Renal cortical epithelial cell (primary cell): ENCODE data around the gene LRRC4. TPM values are rescaled to one million over a fixed set of nuclear protein-coding genes. Genes with fewer than 3 reads are reported as not detected.

Source experiments
- DNase-seq: peaks from one replicate; pipeline ENCODE4 v3.0.0-alpha.2; 2011; ENCODE audit warnings: low read depth
- total RNA-seq: library from RNA; depleted of rRNA; stranded (reverse); fragments of >200 nt; gene quantifications from 2 replicates; pipeline ENCODE4 v1.2.3, GENCODE V29; 2014

Gene LRRC4
- total RNA-seq, 1 donor from 2014 or later = 0.15 TPM

DNA sequence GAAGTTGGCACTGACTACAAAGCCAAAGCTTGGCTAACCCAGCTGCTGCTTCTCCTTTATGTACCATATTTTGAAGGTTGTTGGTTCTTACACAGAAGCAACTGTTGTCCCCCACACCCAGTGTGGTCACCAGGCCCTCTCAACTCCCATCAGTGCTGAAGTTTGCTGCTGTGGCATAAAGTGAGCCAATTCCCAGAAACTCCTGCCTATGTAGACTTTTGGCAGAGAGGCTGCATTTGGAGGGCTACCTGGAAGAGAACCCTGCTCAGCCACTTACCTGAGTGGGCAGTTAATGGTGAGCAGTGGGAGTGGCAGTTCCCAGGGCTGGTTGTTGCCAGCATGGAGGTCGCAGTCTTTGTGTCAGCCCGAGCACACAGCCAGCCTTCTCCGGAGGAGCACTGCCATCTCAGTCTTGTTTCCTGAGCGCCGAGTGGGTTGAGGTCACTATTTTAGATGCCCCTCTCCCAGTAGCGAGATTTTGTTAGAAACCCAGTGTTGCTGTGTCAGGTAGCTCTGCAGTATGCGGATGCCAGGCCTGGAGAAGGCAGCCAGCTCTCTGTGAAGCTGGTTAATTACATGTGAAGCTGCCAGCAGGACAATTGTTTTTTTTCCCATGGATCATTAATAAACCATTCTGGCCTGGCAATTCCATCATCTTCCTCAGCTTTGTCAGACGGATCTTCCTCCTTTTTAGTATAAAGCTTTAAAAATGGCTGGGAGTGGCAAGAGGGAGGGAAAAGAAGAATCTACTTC is 24.5 kb downstream of the LRRC4 start:
- no peak for DNase-seq

DNA sequence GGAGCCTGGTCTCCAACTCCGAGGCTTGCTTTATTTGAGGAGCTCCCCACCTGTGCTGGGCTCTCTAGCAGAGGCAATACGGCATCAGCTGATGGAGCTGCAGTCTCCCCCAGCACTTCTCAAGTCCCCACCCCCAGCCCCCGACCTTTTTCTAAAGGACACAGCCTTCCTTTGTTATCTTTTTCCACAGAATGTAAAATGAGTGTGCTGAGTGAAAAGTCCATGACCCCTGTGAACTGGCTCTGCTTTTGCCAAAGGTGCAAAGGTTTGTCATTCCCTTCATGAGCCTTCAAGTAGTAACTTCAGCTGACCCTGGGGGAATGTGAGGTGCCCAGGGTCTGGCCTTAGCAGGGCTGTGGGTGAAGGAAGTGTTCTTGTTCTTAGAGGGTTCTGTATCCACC is 25.5 kb downstream of the LRRC4 start:
- DNase-seq = no peak

DNA sequence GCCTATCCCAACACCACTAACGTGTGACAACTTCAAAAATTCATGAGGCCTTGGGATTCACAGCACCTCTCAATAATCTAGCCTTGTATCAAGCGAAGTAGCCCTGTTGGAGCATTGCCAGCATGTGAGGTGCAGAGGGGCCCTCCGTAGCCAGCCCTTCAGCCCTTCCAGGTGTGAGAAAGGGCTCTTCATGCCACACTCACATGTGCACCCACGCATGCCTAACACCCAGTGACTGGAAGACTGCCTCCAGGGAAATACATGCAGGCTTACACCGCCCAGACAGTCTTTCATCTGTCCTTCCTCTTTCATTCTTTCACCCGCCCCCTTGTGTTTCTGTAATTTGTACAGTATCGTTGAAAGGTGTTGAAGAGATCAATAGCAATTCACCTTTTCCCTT is 26.1 kb downstream of the LRRC4 start:
- DNase-seq = no peak

GRCh38 chr7:128004623-128005022 is 26.6 kb downstream of the LRRC4 start:
- no peak for DNase-seq

DNA sequence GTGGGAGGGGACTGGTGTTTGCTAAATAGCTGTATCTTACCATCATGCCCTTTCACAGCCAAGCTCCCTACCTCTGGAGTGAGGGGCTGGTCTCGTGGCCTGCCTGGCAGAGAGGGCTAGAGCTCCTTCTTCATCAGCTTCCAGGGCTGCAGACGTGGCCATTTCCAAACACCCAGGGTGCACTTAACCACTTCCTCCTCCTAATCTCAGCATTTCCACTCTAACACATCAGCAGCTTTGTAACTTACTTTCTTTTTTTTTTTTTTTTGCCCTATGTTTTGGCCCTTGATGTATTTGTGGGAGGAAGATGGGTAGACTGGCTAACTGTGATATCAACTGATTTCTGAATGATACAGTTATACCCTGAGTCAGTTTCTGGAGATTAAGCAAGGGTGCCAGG is 27.4 kb downstream of the LRRC4 start:
- no peak for DNase-seq

GRCh38 chr7:128003167-128003566 is 28.1 kb downstream of the LRRC4 start:
- no peak for DNase-seq

- DNase-seq = peak; percentile 63
Measured at GRCh38 chr7:128000854-128001265, 30.4 kb downstream of the LRRC4 start.

DNA sequence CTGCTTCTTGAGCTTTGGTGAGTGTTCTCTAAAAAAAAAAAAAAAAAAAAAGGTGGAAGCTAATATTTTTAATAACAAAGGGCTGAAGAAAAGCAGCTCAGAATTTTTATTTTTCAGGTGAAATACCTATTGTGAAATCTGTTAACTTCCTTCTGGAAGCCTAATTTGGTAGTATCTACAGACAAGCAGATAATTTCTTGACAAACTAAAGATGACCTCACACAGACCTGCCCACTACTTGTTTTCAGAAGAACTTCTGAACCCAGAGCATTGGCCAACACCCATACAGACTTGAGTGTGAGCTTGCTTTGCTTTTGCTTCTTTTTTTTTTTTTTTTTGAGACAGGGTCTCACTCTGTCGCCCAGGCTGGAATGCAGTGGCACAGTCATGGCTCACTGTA is 31.2 kb downstream of the LRRC4 start:
- peak; percentile 53 for DNase-seq

DNA sequence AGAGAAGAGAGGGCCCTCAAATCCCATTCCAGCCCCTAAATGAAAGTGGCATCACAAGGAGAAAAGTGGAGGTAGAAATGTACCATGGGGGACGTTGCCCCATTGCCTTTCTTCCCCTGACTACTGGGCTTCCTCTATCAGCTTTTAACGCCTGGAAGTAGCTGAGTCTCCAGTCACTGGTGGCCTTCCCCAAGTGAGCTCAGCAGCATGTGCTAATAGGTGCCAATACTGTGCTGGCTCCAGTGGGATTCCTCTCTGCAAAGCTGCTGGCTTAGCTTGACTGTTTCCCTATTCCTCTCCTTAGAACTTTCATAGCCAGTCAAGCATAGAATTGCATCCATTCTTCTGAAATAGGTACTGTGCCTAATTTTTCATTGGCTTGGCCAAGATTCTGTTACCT is 32.6 kb downstream of the LRRC4 start:
- DNase-seq = no peak

DNA sequence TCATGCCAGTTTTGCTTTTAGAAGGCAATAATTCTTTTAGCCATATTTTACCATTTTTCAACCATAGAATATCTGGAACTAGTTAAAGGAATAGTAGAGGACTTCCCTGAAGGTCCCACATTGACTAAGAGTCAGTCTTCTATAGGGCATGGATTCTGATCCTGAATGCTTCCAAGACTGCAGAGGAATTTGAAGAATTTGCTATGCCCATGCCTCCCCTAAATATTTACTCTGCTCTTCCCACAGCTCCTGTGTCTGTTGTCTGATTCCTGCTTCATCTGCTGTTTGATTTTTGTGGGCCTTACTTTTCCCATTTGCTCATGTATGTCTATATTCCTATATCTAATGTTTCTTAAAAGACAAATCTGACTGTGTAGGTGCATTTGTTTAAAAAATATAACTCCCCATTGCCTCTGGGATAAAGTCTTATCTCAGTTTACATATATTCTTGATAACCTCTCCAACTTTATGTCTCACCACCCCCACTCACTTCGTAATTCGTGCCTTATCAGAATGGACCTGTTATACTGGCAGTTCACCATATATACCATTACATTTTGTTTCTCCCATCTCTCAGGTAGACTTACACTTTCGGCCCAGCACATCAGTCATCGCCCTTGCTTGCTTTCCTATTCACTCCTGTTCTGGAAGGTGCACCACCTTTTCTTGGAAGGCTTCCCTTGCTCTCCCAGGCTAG is 33.9 kb downstream of the LRRC4 start:
- peak; percentile 16 for DNase-seq

GRCh38 chr7:127996253-127997071 is 34.8 kb downstream of the LRRC4 start:
- DNase-seq = no peak

- DNase-seq = no peak
Measured at GRCh38 chr7:127995881-127996215, 35.4 kb downstream of the LRRC4 start.

DNA sequence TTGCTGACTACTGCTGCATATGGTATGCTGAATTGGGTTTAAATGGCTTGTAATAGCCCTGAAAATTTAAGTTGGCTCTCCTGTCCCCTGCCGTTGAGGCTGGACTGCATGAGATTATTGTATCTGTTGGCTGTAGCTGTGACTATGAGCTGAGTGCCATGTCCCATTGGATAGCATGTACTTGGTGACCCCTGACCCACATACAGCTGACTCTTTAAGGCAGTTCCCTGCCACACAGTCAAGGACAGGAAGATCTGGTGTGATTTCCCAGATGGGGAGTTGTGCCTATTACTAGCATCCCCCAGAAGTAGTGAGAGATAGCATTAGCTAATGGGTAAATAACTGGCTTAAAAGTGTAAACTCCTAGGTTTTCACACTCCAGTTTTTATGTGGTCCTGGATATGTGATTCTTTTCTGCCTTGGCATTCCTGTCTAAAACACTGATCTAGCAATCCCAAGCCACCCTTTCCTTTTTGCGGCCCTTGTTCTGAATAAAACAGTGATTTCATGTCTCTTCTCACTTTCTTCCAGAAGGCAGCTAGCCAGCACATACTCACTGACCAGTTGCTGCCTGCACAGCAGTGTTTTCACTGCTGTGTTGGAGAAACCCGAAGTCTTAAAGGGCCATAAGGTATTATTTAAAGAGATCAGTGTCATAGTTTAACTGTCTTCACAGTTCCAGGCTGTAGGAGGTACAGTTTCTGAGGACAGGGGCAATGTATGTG is 35.9 kb downstream of the LRRC4 start:
- DNase-seq = no peak

DNA sequence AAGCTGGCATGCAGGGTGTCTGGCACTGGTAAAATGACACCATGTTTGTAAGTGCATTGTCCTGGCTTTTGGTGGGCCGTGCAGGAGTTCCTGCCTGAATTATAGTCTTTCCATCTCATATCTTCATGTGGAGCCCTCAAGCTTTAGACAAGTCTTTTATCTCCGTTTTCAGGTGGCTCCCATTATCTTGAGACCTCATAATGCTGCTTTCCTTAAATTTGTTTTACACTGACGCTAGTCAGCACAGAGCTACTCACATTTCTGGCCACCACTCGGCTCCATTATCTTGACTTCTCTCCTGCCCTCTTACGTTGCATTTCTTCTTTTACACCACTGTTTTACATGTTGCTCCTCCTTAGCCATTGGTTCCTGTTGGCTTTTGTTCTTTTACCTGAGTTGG is 37.2 kb downstream of the LRRC4 start:
- DNase-seq = no peak

DNA sequence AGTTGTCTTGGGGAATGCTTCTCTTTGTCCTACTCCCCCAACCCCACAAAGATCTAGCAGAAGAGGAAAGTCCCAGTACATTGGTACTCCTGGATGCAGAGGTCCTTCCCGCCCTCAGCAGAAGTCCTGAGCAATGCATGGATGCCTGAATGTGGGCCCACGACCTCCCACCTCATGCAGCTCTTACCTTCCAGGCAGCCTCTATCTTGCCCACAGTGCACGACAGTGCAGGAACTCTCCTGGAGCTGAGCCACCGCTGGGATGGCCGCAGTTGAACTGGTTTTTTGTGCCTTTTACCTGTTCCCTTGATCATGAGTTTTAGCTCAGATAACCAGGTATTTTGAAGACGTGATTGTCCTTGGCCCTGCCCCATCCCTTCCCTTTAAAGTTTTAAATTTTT is 37.9 kb downstream of the LRRC4 start:
- no peak for DNase-seq

DNA sequence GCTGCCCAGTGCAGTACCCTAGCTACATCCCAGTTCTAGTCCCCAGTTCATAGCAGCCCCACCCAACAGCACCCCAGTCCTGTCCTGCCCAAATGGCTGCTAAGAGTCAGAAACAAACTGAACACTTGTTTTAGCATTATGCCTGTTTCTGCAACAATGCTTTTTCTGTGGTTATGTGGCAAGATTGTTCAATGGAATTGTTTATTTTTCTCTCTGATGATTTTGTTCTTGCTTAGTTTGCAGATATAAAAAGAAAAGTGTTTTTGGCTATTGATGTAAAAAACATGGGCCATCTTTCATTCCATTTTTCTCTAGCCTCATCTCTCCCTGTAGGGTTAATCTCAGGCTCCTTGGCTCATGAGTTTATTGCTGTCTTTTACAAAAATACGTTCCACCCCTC is 42.5 kb downstream of the LRRC4 start:
- no peak for DNase-seq

GRCh38 chr7:127986581-127987521 is 44.4 kb downstream of the LRRC4 start:
- no peak for DNase-seq

GRCh38 chr7:127983804-127984332 is 47.4 kb downstream of the LRRC4 start:
- peak; percentile 51 for DNase-seq

GRCh38 chr7:127981965-127982364 is 49.3 kb downstream of the LRRC4 start:
- DNase-seq = no peak

GRCh38 chr7:127980901-127981300 is 50.3 kb downstream of the LRRC4 start:
- DNase-seq = no peak

GRCh38 chr7:127979728-127980126 is 51.5 kb downstream of the LRRC4 start:
- DNase-seq = no peak
